Posterior cingulate gyrus (tissue), 11 donors: ENCODE data around the gene PKP1.

ENCODE experiments used
- DNase-seq, 10 donors: peaks; one replicate each; pipeline versions ENCODE4 v3.0.0 to v3.0.0-alpha.2; 2020 to 2021; ENCODE audit warnings: mixed read lengths in 3 of 10
- intact Hi-C: fragments of 100-400 bp; cut with DNase I; formaldehyde crosslinking; loops from one replicate; pipeline ENCODE4 v1.15.1; 2023

The PKP1 gene

DNA sequence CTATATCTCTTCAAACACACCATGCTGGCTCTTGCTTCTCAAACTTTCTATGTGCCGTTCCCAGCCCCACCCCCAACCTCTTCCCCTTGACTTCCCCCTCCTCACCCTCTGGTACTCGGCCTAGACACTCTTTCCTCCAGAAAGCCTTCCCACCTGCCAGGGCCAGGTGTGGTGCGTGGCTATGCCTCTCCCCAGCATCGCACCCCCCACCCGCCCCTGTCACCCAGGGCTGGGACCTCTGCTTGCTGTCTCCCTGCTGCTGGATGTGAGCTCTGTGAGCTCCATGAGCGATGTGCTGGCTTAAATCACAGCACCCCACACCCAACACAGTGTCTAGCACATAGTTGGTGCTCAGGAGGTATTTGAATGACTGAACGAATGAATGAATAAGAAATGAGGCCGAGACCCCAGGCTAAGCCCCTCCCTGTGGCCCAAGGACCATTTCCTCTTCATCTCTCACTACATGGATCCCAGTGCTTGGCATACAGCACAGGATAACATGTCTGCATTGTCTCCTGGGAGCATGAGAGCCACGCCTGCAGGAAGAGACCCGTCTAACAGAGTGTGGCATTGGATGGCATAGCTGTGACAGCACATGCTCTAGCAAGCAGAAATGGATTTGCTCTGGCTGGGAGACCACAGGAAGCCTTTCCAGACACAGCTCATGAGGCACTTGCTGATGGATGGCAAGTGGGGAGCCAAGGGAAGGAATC, 74.5 kb downstream of the PKP1 start:
- intact Hi-C loops = loop anchor here (2.0 kb wide), 1 partner anchor 41 kb away; the partner anchor contains the start of gene LAD1

DNA sequence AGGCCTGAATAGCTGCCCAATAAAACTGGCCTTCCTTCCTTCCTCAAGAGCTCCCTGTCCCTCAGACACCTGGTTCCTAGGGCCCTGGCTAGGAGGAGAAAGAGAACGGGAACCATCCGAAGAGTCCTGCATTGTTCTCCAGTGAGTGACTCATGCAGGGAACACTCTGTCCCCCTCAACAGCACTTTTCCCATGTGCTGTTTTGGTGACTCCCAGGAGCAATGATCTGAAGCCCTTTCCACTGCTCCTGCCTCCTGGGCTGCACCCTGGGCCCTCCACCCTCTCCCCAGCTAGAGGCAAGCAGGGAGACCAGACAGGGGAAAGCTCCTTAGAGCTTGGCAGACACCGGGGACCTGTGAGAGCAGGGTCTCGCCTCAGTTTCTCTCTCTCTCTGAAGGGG, 75.3 kb downstream of the PKP1 start:
- intact Hi-C loops = no loop called here
- DNase-seq = peak in 3 of 10 donors; percentile 17 to 59 (median 57)

More for the DNA sequence above, 74.5 kb downstream of the PKP1 start:
- peak in 3 of 10 donors; percentile 39 to 47 (median 46) for DNase-seq

DNA sequence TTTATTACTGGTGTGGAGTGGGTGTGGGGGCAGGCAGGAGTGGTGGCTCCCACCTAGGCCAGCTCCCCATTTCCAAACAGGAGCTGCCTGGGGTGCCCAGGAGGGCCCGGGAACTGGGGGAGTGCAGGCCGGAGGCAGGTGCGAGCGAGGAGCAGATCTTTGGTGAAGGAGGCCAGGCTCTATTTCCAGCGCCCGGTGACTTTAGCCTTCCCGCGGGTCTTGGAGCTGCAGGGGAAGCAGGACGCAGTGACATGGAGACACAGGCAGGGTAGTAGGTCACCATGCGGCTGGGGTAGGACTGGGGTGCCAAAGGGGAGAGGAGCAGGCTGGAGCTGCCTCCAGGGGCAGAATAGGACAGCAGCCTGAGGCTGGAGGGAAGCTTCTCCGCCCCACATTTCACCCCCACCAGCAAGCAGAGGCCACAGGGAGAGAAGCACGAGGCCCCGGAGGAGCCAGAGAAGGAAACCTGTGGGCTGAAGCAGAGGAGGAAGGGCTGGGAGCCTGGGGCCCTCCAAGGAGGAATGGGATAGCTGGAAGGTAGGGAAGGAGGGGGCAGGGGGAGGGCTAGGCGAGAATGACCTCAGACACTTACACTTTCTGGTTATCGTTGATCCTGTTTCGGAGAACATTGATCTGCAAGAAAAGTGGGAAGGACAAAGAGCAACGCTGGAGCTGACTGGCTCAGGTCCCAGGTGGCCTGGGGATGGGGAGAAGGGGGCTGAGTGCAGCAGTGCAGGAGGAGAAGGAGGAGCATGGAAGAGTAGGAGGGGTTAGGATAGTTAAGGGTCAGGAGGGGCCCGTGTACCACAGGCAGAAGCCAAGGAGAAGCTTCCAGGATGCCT, 75.9 kb downstream of the PKP1 start:
- intact Hi-C loops = no loop called here
- DNase-seq = peak in 3 of 10 donors; percentile 37 to 74 (median 69)

- peak in 3 of 10 donors; percentile 23 to 60 (median 37) for DNase-seq
- intact Hi-C loops = loop anchor here (2.0 kb wide), 1 partner anchor 21 kb away; no protein-coding TSS in a partner anchor
Observed at GRCh38 chr1:201359873-201360210, 76.5 kb downstream of the PKP1 start.

DNA sequence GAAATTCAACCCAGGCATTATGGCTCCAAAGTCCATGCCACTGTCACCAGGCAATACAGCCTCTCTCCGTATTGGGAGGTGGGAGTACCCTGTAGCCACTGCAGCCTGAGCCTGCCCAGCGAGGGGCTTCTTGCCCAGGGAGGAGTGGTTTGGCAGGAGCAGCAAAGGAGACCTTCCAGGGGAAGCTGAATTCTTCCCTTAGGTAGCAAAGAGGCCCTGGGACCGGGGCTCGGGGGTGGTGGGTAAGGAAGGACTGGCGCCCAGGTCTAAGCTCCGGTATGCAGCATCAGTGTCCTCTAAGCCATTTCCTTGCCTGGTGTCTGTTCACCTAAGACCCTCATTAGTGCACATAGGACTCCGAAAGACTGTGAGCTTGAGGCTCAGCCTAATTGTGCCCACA, 77.2 kb downstream of the PKP1 start:
- intact Hi-C loops = loop anchor here (2.0 kb wide), 1 partner anchor 20 kb away; no protein-coding TSS in a partner anchor
- DNase-seq = peak in 3 of 10 donors; percentile 45 to 72 (median 68)

GRCh38 chr1:201360901-201361651, 77.8 kb downstream of the PKP1 start:
- DNase-seq = peak in 3 of 10 donors; percentile 64 to 81 (median 70)
- intact Hi-C loops = loop anchor here (1.0 to 2.0 kb wide), 2 partner anchors 20 to 107 kb away; no protein-coding TSS in a partner anchor

GRCh38 chr1:201361652-201362504, 78.6 kb downstream of the PKP1 start:
- intact Hi-C loops = loop anchor here (1.0 to 2.0 kb wide), 2 partner anchors 19 to 108 kb away; no protein-coding TSS in a partner anchor
- peak in 7 of 10 donors; percentile 28 to 92 (median 41) for DNase-seq

DNA sequence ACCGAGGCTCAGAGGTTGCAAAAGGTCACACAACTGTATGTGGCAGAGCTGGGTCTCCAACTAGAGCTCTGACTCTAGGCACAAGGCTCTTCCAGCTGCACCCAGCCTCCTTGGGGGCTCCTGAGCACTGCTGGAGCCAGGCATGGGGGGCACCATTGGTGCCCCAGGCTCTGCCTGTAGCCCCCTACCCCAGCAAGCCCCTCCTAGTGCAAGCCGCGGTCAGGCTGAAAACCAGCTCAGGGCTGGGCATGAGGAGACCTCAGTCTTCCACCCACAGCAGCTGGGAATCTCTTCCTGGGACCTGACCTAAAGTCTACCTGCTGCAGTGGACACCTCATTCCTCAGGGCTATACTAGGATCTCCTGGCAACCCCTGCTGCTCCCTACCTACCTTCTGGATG, 79.6 kb downstream of the PKP1 start:
- DNase-seq = peak in 3 of 10 donors; percentile 46 to 54 (median 52)
- intact Hi-C loops = no loop called here

DNA sequence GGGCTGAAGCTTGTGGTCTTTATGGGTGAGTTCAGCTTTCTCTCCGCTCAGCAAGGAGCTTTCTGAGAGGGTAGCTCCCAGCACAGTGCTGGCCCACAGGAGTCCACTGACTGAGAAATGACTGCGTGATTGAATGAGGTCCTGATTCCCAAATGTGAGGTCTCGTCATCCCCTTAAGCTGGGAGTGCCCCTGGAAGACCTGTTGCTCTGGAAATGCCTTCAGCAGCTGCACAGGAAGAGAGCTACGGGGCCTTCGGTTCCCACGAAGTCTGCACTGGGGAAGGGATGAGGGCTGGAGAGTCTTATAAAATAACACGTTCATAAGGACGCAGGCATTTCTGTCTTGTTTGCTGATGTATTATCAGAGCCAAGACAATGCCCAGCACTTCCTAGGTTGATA, 80.2 kb downstream of the PKP1 start:
- DNase-seq = peak in 3 of 10 donors; percentile 15 to 41 (median 26)
- intact Hi-C loops = no loop called here

GRCh38 chr1:201364808-201365105, 81.5 kb downstream of the PKP1 start:
- peak in 3 of 10 donors; percentile 61 to 76 (median 64) for DNase-seq
- intact Hi-C loops = no loop called here

- DNase-seq = peak in 3 of 10 donors; percentile 66 to 77 (median 69)
- intact Hi-C loops = no loop called here
Observed at GRCh38 chr1:201365251-201365650, 81.9 kb downstream of the PKP1 start.

DNA sequence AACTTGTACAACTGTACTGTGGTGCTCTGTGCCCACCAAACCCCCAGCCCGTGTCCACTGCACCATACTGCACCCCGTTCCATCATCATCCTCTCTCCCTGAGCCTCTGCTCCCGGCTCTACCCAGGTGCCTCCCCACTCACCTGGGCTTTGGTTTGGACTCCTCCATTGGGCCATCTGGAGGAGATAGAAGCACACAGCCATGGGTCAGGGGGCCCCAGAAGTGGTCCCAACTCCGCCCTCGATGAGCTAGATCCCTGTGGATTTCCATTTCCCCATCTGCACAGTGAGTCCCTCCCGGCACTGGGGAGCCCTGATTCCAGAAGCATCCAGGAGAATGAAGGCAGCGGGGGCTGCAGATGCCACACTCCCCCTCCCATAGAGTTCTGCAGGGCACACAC, 83.4 kb downstream of the PKP1 start:
- peak in 3 of 10 donors; percentile 42 to 62 (median 58) for DNase-seq
- intact Hi-C loops = no loop called here

GRCh38 chr1:201369209-201369608, 85.9 kb downstream of the PKP1 start:
- intact Hi-C loops = no loop called here
- no peak for DNase-seq

GRCh38 chr1:201370500-201370899, 87.2 kb downstream of the PKP1 start:
- peak in 6 of 10 donors; percentile 31 to 90 (median 46) for DNase-seq
- intact Hi-C loops = no loop called here

DNA sequence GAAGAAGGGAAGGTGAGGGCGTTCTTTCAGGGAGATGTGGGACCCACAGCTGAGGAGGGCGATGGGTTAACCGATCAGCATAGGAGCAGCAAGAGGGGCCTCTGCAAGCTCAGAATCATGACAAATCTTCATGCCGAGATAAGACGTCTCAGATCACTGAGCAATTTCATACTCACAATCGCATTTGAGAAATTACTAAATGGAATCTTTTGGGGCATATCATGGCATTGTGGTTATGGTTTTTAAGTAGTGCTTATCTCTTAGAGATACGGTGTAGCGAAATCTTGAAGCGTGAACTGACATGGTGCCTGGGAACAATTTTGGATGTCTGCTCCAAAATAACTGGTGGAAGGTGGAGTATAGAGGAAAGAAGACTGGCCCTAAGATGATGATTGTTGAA, 88.0 kb downstream of the PKP1 start:
- no peak for DNase-seq
- intact Hi-C loops = no loop called here

DNA sequence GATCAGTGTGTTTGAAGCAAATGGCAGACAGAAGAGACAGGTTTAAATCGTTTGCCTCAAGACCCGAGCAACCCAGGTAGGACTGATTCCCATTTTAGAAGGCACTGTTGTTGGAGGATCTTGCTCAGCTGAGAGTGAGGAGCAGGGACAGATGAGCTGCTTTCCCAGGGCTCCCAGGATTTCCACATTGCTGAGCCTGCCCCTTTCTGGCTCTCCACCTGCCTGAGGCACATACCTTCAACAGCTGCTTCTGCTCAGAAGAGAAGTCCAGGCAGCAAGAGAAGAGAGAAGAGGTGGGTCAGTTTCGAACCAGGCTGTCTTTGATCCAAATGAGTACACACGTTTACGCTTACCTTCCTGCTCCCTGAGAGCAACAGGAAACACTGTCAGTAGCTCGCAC, 88.5 kb downstream of the PKP1 start:
- intact Hi-C loops = no loop called here
- DNase-seq = no peak

DNA sequence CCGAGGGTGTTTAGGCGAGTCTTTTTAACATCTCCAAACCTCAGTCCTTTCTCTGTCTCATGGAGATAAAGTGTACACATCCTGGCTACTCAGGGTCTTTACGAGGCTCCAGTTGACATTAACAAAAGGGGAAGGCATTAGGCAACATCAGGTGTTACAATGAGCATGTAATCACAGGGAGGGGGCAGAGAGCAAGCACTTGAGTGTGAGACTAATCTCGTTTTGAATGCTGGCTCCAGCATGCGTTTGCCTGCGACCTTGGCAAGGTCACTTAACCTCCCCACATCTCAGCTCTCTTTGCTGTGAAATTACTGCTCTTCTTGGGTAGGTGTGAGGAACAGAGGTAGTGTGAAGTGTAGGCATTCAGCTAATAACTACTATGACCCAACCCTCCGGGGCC, 91.1 kb downstream of the PKP1 start:
- DNase-seq = no peak
- intact Hi-C loops = no loop called here

- DNase-seq = no peak
- intact Hi-C loops = no loop called here
Observed at GRCh38 chr1:201375169-201375568, 91.9 kb downstream of the PKP1 start.

DNA sequence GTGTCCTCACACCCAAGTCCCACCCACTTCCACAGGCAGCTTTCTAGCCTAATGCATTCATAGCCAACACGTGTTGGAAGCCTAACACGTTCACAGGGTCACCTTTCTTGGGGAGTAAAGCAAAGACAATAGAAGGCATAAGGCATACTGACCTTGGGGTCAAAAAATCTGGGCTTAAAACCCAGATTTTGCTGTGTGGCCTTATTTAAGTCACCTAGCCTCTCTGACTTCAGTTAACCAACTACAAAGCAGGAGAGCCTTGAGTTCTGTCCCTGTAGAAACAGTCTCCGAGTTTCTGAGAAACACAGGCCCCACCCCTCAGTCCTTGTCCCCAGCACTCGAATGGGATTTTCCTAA, 92.8 kb downstream of the PKP1 start:
- intact Hi-C loops = no loop called here
- no peak for DNase-seq
